ENCODE data around the gene CNKSR3. TPM values are rescaled to one million over a fixed set of nuclear protein-coding genes. Genes with fewer than 3 reads are reported as not detected.

The CNKSR3 gene
- total RNA-seq, 1 experiment from 2014 or later, result 19.4 TPM

GRCh38 chr6:154479351-154479769 lies 31.1 kb downstream of the CNKSR3 start:
- peak; percentile 79 for DNase-seq (ENCODE audit: low read depth)

GRCh38 chr6:154478701-154479060 lies 31.8 kb downstream of the CNKSR3 start:
- peak; percentile 37 for DNase-seq (ENCODE audit: low read depth)

DNA sequence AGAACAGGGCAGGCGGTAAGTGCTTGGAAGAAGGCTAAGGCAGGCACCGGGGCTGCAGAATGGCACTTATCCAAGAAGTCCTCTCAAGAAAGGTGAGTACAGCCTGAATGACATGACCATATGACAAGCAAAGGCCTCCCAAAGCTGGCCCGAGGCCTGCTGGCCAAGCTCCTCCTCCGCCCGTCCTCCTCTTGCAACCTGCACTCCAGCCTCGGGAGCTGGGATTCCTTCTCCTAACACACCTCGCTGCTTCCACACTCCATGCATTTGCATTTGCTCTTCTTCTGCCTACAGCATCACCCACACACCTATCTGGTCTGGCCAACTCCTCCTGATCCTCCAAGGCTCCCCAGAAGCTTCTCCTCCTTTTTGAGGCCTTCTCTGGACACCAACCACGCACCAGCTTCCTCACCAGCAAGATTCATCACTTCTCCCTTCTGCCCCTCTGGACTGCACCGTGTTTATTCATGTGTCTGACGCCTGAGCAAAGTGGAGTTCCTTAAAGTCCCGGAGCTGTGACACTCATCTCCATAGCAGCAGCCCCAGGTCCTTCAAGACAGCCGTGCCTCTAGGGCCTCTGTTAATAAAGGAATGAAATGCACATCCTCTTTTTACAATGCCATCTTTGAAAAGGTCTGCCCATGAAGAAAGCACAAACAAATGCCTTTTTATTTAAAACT lies 32.3 kb downstream of the CNKSR3 start:
- DNase-seq (ENCODE audit: low read depth), result peak; percentile 78

GRCh38 chr6:154476494-154476893 lies 34.0 kb downstream of the CNKSR3 start:
- no peak for DNase-seq (ENCODE audit: low read depth)

GRCh38 chr6:154474648-154475428 lies 35.6 kb downstream of the CNKSR3 start:
- DNase-seq (ENCODE audit: low read depth), result peak; percentile 98

DNA sequence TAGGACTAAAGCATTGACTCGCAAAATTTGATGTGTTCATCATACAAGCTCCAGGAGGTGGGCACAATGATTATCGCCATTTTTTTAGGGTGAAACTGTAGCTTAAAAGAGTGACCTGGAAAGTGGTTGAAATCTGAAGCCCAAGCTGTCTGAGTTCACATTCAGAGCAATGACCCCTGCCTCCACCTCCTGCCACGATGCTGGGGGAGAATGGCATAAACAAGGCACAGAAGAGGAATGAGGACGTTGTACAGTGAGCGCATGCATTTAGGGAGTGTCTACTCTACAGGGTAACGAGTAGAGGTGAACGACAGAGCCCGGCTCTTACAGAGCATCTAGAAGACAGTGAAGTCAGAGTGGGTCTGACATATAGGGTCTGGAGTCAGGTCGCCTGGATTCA lies 37.2 kb downstream of the CNKSR3 start:
- DNase-seq (ENCODE audit: low read depth), result no peak

DNA sequence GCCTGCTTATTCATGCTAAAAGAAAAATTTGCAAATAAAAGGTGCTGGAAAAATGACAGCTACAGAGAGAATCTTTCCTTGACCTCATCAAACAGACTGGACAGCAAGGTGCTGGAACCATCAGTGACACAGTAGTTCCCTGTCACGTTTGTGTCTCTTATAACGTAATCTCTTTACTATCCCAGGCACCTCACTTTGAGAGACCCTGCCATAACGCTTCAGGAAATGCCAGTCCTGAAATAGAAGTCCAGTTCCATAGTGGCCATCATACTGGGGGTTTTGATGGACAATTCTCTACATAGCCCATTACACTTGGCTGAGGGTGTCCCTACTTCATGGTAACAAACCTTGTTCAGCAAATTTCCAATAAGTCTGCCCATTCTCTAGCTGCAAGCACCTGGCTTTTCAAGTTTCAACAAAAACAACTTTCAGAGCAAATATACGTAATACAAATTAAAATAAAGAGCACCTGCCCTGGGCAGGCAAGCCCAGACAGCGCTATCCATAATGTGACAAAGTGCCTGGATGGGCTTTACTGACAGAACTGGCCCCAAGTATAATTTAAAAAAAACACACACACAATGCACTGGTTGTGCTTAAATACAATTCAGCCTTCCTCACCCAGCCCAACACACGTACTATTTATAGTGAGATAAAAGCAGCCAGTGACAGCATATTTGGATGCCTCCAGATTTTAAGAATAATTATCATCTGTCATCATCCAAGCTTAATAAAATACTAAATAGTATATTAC lies 38.7 kb downstream of the CNKSR3 start:
- no peak for DNase-seq (ENCODE audit: low read depth)

DNA sequence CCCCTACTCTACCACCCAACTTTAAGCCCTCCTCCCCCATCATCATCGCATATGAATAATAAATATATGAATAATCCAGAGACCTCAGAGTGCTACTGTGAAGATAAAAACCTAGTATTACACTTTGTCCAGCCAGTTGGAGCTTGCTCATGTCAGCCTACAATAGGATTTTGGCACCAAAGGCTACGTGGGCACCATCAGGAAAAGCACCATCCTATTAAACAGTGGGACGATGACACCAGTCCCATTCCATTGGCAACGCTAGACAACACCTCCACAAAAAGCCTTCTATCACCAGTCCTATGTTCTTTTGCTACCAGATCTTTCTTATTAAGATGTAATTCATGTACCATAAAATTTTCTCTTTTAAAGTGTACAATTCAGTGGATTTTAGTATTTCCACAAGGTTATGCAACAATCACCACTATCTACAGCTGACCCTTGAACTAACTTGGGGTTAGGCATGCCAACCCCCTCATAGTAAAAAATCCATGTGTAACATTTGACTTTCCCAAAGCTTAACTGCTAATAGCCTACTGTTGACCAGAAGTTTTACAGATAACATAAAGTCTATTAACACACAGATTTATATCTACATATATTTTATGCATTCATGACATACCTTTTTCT lies 41.1 kb downstream of the CNKSR3 start:
- DNase-seq (ENCODE audit: low read depth), result no peak

DNA sequence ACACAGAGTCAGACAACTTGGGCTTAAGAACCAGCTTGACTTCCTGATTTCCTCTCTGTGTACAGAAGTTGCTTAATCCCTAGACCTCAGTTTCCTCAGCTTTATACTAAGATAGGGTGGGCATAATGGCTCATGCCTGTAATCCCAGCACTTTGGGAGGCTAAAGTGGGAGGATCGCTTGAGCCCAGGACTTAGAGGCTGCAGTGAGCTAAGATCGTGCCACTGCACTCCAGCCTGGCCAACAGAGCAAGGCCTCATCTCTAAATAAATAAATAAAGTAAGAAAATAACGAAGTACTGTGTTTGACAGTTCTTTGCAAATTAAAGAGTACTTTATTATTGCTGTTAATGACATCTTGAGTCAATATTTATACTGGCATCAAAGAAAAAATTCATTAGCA lies 41.7 kb downstream of the CNKSR3 start:
- DNase-seq (ENCODE audit: low read depth), result no peak

GRCh38 chr6:154466971-154467679 lies 43.4 kb downstream of the CNKSR3 start:
- DNase-seq (ENCODE audit: low read depth), result no peak

- no peak for DNase-seq (ENCODE audit: low read depth)
Observed at GRCh38 chr6:154466139-154466538, 44.3 kb downstream of the CNKSR3 start.

DNA sequence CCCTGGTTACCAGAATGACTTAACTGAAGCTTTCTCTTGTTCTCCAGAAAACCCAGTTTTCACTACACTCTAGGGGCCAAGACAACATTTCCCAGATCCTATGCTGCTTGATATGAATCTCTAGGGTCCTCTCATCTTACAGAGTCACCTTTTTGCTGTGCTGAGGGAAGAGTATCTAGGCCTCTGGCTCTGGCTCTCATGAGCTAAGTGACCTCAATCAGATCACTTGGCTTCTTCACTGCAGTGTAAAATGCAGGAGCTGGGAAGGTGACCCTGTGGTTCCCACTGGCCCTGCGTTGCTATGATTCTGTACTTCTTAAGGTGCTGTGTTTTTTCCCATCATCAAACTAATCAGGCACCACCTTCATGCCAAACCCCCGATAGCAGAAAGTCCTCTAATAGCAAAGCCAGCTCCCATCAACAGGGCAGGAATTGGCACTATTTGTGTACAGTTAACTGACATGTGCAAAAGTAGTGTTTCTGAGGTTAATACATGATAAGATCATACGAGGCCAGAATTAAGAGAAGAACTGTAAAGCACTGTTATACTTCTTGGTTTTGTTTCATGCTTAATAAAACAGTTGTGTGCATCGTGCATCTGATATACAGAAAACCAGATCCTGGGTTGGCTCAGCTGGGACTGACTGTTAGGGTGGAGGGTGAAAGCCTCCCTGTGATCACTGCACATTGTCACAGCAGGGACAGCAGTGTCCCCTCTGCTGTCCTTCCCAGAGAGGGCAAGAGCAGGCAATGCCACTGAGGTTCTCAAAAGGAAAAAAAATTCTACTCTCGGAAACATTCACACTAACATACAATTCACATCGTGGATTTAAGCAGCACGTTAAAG lies 46.7 kb downstream of the CNKSR3 start:
- DNase-seq (ENCODE audit: low read depth), result no peak

- DNase-seq (ENCODE audit: low read depth), result peak; percentile 84
Observed at GRCh38 chr6:154462425-154462824, 48.1 kb downstream of the CNKSR3 start.

DNA sequence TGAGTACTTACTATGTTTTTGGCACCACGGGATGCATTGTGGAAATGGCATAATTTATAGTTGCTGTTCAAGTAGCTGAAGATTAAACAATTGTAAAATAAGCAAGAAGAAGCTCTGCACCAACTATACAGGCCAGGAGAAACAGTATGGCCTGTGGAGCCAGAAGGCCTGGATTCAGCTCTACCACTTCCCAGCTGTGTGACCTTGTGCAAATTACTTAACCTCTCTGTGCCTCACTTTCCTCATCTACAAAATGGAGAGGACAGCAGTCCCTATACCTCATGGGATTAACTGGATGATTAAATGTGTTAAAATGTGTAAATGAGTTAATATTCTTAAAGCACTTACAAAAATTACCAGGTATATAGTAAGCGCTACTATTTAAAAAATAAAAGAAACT lies 49.1 kb downstream of the CNKSR3 start:
- DNase-seq (ENCODE audit: low read depth), result no peak

- peak; percentile 93 for DNase-seq (ENCODE audit: low read depth)
Observed at GRCh38 chr6:154460306-154461071, 50.0 kb downstream of the CNKSR3 start.

GRCh38 chr6:154459513-154459912 lies 51.0 kb downstream of the CNKSR3 start:
- DNase-seq (ENCODE audit: low read depth), result no peak

DNA sequence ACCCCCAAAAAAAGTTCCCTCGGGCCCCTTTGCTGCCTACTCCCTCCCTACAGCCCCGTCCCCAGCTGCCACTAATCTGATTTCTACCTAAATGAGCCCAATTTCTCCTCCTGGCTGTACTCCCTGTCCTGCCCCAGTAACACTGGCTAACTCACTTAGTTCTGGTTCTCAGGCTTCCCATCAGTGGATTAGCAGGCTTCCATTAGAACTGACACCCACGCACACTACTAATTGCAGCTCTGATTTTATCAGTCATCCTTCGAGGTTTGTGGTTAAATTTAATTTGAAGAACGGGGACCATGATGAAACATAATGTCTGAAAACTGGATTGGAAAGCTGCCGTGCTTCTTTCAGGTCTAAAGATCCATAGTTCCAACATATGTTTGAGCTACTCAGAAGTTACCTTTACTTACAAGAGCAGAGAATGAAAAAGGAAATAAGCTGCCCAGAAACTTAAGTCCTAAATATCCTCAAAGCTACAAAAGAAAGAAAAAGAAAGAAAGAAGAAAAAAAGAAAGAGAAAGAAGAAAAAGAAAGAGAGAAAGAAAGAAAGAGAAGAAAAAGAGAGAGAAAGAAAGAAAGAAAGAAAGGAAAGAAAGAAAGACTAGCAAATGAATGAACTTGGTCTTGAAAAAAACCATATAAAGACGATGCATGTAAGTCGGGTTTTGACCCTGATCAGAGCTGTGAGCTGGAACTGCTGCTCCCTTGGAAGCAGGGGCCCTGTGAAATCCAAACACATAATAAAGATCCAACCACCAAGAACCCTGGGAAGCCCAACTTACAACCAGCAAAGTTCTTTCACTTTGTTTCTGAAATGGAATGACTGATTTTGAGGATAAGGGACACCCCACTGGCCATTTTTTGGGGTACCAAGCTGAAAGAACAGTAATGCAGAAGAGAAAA lies 51.7 kb downstream of the CNKSR3 start:
- peak; percentile 67 for DNase-seq (ENCODE audit: low read depth)

GRCh38 chr6:154457881-154458284 lies 52.6 kb downstream of the CNKSR3 start:
- DNase-seq (ENCODE audit: low read depth), result peak; percentile 83

Measured in M059J (cell line).